Fibroblast of skin of scalp (primary cell): ENCODE results near the gene ARTN.

Source experiments
- DNase-seq: peaks from one replicate; pipeline ENCODE4 v3.0.0-alpha.2; 2013

ARTN gene

DNA sequence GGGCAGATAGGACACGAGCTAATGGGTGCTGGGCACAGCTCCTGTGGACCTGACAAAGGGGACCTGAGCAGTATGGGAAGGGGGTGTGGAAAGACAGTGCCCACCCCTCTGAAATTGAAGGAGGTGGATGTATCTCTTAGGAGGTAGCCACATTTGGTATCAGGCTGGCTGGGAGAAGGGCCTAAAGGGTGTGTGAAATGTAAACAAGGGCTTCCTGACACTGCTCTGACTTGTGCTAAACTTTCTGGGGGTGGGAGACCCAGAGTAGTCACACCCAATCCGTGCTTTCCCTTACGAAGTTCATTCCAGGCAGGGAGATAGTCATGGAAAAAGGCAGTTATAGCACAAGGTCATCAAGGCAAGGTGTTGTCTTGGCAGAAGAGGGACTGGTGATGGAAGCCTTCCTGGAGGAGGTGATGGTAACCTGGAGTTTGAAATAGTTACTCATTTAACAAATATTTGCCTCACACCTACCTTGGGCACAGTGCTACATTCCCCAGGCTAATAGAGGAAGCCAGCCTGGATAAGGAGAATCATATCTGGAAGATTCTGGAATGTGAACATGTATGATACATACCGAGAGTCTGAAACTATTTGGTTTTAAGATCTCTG lies 52.5 kb downstream of the ARTN start:
- DNase-seq = no peak

DNA sequence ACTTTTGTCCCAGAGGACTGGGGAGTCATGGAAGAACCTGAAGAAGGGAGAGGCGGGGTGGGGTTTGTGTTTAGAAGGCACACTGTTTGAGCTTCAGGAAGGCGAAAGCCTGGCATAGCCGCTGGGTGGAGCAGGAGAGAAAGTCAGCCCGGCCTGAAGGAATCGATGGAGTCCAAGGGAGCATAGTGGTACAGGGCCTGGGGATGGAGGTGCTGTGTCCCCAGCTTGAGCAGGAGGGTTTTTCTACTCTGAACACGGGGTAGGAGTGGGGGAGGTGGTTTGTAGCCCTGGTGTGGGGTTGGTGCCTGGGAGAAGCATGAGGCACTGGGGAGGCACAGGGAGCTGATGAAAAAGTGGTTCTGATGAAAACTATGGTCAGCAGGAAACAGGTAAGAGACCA lies 53.1 kb downstream of the ARTN start:
- no peak for DNase-seq
